Suprapubic skin (tissue), 4 donors: ENCODE measurements around the gene ARID4A.

Experiments
- CTCF ChIP-seq, 2 donors: fragments of 200-600 bp in 1 of 2; fragments of 450-650 bp in 1 of 2; sonication (generic) in 1 of 2; IDR thresholded peaks; one replicate each; pipeline ENCODE4 v1.5.1; 2016 to 2019; ENCODE audit warnings: antibody characterized with exemption in 2 of 2, mild to moderate bottlenecking in 1 of 2, moderate library complexity in 1 of 2
- POLR2A ChIP-seq, 2 donors: fragments of 450-650 bp; IDR thresholded peaks; one replicate each; pipeline ENCODE4 v1.6.1; 2017; ENCODE audit warnings: antibody characterized with exemption in 2 of 2, mild to moderate bottlenecking in 2 of 2, moderate library complexity in 2 of 2
- POLR2AphosphoS5 ChIP-seq, 3 donors: sonication (generic); formaldehyde crosslinking; IDR thresholded peaks; one replicate each; pipeline ENCODE4 v1.6.1; 2017; ENCODE audit warnings: antibody characterized with exemption in 3 of 3

- TF ChIP-seq CTCF (IDR thresholded peaks at IDR 0.05) (no peak), POLR2A (IDR thresholded peaks at IDR 0.05) (no peak), POLR2AphosphoS5 (IDR thresholded peaks at IDR 0.05) (no peak)
These were observed 16.4 kb upstream of the ARID4A start for GRCh38 chr14:58281969-58282368.
